NCI-H2227 treated with DMSO at 0.1 percent for 48 hours (cell line): Measurements from ENCODE around the gene SUN2.

ENCODE experiments used
- DNase-seq: peaks from one replicate; lab custom pipeline; 2025; lab: John Stamatoyannopoulos, UW

SUN2 gene

DNA sequence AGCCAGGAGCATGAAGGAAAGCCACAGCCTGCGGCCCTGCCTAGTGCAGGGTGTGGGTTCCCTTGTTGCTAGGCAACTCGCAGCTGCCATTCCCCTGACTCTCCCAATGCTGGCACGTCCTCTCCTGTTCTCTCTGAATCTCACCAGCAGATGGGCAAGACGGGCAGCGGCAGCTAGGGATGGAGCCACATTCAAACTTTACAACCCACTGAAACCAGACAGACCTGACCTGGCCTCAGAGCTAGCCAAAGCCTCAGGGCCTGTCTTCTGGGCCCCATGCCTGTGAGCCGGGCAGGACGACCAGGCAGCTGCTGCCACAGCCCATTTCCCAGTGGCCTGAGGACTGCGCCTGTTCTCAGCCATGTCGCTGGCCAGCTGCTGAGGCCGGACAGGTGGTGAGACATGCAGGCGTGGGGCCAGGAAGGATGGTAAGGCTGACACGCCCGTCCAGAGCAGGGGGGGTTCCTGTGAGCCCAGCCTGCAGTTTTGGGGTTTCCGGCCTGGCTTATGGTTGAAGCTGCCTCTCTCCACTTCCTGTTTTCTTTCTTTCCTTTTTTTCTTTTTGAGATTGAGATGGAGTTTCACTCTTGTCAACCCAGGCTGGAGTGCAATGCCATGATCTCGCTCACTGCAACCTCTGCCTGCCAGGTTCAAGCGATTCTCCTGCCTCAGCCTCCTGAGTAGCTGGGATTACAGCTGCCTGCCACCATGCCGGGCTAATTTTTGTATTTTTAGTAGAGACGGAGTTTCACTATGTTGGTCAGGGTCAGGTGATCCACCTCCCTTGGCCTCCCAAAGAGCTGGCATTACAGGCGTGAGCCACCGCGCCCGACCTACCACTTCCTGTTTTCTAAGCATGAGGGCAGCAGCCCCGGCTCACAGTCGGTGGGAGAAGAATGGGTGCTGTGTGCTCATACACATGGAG lies 4.1 kb downstream of the SUN2 start:
- DNase-seq, result no peak

DNA sequence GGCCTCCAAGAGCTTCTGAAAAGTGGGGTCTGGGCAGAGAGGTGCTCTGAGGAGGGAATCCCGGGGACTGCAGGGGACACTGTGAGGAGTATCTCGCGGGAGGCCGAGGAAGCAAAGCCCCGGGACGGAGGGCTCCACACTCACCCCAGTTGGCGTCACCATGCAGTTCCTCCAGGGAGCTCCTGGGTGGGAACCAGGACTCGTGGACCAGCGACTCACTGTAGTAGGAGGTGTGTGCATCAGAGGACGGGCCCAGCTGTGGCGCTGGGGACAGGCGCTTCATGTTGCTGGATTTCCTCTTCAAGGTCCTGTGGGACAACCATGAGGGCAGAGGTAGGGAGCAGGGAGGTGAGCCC lies 4.8 kb downstream of the SUN2 start:
- DNase-seq, result no peak

DNA sequence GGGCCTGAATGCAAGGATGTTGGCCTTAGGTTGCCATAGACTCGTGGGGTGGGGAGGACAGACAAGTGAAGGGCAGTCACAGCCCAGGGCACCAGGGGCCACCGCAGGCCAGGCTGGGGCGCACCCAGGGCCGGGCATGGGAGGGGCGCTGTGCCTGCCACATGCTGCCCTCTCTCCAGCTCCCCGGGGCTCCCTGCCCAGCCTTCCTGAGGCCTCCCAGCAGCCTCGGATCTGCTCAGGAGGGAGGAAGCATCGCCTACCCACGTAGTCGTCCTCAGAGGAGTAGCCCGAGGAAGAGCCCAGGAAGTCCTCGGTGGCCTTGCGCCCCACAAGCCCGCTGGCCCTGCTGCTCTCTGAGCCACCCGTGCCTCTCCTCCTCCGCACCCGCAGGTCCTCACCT lies 5.2 kb downstream of the SUN2 start:
- DNase-seq, result no peak

DNA sequence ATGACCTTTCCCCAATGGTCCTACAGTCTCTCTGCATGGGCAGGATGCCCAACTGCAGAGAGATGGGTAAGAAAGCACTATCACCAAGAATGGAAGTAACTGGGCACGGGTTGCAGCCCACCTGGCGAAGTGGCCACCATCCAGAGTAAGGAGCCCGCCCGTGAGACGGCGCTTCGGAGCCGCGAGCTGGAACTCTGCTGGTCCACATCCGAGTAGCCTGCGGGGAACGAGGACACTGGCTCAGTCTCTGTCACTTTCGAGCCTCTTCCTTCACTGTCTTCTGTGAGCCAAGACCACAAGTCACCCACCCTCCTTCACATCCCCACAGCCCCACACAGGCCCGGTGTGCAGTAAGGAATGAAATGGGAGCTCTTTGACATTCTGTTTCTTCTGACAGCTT lies 5.7 kb downstream of the SUN2 start:
- DNase-seq, result no peak

DNA sequence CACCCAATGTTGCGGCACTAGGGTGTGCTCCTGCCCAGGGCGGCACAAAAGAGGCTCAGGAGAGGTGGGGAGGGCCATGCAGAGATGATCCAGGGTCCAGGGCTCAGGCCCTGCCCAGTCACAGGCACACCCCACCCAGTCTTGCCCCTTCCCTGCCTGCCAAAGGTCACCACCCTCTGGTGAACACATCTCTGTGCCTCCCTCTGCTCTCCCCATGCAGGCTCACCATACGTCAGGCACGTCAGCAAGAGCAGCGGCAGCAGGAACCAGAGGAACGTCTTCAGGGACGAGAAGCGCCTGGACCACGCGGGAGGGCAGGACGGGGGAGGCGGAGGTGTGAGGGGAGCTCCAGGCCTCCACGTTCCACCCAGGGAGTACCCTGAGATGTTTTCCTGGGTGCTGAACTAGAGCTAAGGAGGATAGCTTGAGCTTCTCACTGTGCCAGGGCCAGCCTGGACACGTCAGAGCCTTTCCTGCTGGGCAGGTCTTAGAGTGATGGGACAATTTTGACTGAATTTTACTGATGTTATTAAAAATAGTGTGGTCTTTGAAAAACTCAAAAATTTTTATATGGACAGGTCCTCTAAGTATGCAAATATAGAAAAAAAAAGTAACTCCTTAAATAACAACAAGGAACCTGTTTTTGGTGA lies 7.2 kb downstream of the SUN2 start:
- no peak for DNase-seq

DNA sequence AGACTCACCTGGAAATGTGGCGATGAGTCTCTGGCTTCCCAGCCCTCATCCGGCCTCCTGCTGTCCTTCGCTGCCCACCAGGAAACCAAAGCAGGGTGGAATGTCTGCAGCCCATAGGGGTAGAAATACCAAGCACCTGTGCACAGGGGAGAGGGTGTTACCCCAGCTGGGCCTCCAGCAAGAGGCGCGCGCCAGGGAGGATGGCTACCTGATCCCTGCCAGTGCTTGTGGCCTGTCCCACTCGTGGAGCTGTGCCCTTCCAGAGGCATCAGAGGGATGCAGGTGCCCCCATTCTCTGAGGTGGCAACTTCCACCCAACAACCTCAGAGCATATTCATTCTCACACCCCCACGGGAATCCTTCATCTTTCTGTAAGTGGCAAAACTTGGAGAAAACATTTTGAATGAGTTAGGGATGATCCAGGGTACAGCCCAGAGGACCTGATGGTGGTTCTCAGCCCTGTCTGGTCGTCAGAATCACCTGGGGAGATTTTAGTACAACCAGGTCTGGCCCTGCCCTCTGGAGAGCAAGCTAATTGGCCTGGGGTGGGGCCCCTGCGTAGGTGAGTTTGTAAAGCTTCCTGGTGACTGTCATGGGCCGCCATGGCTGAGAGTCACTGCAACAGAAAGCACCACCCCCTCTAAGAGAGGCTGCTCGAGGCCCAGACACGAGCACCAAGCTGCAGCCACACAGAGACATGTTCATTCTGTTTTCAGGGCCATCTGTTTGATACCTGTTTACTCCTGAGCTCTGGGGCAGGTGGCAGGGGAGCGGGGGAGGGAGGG lies 9.9 kb downstream of the SUN2 start:
- no peak for DNase-seq

DNA sequence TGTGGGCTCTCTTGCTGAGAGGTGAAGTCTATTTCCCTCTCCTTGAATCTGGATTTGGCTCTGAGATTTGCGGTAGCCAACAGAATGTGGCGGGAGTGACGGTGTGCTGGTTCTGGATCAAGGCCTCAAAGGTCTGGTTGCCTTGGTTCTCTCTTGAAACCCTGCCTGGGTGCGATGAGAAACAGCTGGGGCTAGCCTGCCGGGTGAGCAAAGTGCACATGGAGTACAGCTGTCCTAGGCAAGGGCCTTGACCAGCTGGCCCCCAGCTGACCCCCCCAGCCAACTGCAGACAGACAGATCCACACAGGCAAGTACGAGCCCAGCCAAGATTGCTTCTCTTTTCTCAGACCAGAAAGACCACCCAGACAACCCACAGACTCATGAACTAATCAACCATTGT lies 10.8 kb downstream of the SUN2 start:
- no peak for DNase-seq

DNA sequence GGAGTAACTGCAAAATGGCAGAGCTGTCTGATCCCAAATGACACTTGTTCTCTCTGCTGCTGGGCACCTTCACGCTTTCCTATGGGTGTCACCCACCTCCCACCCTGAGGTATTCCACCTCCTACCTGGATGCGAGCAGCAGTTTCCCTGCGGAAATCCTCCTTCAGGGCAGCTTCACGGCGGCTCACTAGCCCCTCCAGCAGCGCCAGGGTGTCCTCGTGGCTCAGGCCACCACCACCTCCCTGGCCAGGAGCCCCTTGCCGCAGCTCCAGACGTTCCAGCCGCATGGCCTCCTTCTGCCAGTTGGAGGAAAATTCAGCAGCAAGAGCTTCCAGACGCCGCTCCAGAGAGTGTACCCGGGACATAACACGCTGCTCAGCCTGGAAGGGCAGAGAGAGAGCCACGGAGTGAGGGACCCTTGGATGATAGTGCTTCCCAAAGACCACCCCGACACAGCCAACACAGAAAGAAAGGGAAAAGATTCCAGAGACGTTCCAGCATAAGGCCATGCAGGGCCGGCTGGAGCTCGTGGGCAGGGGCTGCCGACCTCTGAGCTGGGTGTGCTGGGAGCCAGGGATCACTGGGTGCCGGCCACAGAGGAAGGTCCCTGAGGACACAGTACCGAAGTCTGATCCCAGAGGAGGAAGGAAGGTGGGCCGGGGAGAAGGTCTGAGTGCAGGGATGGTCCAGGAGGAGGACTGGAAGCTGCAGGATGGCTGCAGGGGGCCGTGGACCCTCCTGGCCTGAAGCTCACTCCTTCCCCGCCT lies 13.4 kb downstream of the SUN2 start:
- DNase-seq, result no peak

DNA sequence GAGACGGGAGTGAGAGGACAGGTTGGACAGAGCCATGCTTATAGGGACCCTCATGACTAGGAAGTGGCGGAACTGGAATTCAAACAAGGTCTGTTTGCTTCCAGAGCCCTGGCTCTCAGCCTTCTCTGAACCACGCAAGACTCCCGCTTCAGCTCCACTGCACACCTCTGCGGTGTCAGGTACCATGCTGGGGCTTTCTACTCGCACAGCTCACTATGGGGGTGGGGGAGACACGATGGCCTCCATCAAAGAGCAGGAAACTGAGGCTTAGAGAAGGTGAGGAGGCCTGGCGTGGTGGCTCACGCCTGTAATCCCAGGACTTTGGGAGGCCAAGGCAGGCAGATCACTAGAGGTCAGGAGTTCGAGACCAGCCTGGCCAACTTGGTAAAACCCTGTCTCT lies 14.2 kb downstream of the SUN2 start:
- no peak for DNase-seq

DNA sequence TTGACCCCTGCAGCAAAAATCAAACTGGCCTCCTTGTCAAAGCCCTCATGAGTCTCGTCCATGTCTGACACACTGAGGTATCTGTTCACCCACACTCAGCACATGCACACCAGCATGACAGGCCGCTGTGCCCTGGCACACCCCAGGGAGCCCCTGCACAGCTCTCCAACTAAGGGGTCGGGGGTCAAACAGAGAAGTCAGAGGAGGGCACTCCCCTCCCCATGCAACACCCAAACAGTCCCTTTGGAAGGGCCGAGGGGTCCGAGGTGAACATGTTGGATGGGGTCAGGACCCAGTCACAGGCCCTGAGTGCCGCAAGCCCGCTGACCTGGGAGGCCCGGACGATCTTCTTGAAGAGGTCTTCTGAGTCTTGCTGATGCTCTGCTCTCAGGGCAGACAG lies 14.6 kb downstream of the SUN2 start:
- DNase-seq, result no peak

DNA sequence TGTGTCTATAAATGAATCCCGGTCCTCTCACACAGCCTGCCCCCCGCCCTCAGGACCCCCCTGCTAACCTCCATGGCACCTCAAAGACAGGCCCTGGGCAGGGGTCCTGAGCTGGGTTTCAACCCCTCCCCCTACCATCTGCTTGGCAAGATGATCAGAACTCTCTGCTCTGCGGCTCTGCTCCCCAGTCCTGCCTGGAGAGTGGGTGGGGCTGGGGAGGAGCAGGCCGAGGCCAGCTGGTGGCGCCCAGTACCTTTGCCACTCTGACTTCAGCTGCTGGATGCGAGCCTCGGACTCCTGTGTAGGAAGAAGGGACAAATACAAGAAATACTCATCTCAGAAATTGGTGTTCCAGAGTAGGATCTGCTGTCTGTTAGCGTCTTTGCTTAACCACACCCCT lies 15.0 kb downstream of the SUN2 start:
- DNase-seq, result no peak

DNA sequence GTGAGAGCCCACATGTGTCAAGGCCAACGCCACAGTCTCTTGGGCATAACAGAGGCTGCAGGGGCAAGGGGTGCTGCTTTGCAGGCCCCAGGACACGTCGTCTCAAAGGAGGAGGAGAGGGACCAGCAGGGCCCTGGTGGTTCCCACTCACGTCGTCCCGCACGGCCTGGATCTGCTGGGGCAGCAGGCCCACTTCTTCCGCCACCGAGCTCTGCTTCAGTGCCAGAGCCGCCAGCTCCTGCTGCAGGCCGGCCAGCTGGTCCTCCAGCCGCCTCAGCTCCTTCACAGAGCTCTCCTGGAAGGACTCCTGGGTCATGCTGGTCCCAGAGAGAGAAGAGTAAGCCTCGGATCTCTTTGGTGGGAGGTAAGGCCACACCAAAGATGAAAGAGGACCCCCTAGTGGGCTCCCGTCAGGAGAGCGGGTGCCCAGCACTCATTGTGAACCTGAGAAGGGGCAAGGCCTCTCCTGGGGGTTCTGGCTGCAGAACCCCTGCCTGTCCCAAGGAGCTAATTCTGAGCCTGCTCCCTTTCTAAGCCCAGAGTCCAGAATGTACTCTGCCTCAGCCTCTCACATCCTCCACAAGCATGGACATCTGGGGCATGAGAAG lies 15.6 kb downstream of the SUN2 start:
- no peak for DNase-seq

DNA sequence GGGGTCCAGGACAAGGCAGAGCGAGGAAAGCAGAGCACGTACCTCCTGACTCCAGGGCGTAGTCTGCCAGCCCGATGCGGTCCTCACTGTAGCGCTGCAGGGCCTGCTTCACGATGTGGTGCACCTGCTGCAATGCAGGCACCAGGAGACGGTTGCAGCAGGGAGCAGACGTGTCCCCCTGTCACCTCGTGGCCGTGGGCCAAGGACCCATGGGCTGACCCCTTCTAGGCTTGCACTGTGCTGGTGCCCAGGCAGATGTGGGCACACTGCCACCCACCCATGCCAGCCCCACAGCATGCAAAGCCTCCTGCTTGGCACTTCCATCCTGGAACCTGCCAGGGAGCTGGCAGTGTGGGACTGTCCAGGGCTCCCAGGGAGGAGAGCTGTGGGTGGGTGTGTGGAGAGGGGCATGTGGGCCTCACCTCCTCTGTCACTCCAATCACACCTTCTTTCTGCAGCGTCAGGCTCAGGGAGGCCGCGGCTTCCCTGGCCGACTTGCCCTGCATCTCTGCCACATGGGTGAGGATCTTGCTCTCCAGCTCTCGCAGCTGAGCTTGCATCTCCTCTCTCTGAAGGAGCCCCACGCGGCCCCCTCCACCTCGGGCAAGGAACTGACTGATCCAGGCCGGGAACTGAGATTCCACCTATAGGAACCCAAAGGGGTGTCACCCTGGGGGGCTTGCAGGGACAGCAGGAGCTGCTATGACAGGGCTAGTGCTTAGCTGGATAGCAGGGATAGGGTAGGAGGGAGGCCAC lies 16.3 kb downstream of the SUN2 start:
- no peak for DNase-seq

DNA sequence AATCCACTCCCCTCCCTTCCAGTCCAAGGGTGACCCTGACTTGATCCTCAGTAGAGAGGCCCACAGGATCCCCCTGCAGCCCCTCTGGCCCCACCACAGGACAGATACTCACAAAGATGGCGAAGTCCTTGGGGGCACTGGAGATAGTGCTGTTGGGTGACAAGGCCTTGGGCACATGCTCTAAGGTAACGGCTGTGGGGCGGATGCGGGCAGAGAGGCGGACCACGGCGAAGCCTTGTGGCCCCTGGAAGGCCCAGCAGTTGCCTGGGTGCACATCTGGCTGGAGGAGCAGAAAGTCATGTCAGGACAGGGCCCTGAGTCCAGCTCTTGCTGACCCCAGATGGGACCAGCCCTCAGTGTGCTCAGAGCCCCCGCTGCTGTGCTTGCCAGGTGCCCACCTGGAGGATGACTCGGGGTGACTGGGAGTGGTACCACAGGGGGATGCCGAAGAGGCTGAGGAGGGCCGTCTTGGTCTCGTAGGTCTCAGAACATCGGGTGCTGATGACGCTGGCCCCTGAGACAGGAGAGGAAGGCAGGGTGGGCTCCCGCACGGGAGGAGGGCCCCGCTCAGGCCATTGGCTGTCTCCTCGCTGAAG lies 17.2 kb downstream of the SUN2 start:
- no peak for DNase-seq

DNA sequence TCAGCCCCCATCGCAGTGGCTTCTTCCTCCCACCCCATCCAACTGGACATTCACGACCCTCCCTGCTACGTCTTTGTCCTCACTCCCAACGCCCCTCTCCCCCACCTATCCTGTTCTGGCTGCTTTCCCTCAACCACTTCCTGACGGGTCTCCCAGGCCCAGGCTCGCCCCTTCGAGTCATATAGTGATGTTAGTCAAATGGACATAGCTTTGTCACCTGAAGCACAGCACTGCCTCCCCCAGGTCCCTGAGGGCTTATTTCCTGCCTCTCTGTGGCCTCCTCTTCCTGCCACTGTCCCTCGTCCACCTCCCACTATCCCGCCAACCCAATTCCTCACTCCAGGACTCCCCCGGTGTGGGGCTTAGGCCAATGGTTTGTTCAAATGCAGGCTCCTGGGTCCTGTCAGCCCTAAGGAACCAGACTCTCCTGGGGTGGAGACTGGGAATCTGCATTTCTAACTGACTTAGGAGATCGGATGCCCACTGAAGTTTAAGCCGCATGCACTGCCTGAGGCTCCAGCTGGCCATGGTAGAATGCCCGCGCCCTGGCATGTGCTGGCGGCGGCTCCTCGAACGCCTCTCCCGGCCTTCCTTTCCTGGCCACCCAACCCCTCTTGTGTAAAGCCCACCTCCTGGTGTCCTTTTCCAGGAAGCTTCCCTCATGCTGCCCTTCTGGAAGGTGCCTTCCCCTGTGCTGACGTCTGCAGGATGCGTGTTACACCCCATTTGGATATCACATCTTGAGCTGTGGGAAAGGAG lies 18.3 kb downstream of the SUN2 start:
- DNase-seq, result no peak

DNA sequence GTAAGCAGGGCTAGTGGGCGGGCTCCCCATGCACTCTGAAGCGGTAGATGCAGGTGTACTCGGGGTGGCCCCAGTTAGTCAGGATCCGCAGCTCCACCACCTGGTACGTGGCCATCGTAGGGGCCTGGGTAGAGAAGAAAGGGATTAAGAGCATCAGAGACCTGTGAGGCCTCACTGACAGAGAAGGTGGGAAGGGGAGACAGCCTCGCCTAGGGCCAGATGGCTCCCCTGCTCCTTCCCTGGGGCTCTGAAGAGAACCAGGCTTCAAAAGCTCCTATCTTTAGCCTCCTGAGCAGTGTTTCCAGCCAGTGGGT lies 19.6 kb downstream of the SUN2 start:
- DNase-seq, result no peak

DNA sequence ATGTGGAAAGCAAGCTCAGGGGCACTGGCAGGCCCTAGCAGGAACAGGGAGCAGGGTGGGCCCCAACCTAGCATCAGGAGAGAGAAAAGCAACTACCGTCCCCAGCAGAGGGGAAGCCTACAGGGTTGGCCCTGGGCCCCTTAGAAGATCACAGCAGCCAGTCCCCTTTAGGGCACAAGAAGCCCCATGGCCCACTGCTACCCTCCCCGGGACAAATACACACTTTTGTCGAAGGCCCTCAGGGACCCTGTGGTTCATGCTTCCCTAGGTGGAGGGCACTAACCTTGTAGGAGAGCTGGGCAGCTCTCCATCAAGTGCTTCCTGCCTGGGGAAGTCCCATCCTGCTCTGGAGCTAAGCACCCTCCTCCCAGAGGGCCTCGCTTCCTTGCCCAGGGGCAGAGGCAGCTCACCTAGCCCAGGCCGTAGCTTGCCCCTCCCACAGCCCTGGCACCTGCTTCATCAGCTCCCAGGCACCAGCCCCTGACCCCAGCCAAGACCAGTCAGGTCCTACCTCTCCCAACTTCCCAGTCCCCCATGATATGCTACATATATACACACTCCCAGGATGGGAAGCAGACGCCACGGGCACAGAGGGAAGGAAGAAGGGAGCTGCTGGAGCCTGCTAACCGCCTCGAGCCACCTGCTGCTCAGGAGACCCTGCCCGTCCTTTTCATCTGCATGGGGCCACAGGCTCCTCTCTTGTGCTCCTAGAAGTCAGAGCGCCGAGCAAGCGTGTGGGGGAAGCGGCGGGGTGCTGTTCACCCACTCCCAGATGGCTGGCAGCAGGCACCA lies 20.1 kb downstream of the SUN2 start:
- DNase-seq, result no peak

DNA sequence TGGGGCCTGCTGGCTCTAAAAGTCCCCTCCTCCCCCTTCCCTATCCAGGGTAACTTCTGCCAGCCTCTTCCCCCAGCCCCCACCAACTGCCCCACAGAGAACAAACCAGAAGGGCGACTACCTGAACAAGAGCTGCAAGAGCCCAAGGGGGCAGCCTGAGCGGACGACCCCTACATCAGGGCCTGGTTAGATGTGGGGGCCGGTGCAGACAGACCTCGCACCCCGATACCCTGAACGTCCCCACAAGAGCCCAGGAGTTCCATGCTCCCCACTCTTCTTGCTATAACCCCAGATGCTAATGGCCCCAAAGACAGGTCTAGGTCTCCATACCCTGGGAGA lies 20.7 kb downstream of the SUN2 start:
- no peak for DNase-seq

DNA sequence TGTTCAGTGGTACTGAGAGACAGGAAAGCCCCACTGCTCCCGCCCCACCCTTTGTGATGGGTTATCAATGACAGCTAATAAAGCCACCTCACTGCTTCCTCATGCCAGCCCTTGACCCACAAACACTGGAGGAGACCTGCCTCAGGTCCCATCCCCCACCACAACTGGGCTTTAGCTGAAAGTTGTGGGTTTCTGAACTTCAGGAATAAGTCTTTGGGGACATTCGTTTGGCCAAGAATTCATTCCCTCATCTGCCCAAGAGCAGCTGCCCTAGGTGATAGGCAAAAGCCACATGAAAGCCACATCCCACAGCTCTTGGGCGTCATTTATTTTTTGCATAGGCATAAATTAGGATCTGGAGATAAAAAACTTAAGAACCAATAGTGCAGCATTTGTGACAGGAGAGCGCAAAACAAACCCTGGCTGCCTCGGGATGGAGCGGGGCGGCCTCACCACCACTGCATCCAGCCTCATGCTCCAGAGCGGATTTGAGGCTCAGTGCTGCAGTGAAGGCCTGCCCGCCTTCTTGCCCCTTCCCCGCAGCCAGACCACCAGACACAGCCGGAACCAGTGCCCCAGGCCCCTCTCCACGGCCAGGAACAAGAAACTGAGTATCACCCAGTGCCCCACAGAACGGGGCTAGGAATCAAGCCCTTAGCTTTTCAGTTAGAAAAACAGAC lies 21.2 kb downstream of the SUN2 start:
- no peak for DNase-seq
